HG02571 (cell line): ENCODE data around the gene DPPA3.
"Not testable (repeated sequence)": the region's sequence is repeated elsewhere in the genome, so short reads cannot be mapped to it uniquely, and the experiment has no call there.

Experiments
- ATAC-seq: cut with Tn5 transposase; IDR thresholded peaks from one replicate; pipeline ENCODE4 v1.9.1; 2021; ENCODE audit warnings: mild to moderate bottlenecking, moderate library complexity; ENCODE audit not compliant: unreplicated experiment

DPPA3 gene

DNA sequence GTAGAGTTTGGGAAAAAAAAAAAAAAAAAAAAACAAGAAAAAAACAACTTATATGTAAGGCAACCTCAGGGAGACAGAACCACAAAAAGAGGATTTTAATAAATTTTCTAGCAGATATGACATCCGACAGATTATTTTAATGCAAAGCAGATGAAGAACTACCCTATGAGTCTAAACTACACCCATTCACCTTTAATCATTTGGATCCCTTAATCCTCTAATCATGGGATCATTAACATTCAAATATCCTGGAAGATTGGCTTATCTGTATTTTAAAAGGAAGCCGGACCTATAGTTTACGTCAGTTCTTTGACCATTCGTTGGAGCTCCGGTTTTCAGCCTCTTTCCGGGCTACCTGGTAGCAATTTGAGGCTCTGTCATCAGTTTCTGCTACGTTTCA lies at the start of gene DPPA3:
DPPA3 (plus strand) TSS at position 301 of the 400 bp plus-strand sequence. CDS start 138 bp downstream, outside the sequence.
- no peak for ATAC-seq

GRCh38 chr12:7661741-7662140 lies 49.5 kb upstream of the DPPA3 start:
- ATAC-seq = no peak

GRCh38 chr12:7666595-7666994 lies 44.6 kb upstream of the DPPA3 start:
- no peak for ATAC-seq

DNA sequence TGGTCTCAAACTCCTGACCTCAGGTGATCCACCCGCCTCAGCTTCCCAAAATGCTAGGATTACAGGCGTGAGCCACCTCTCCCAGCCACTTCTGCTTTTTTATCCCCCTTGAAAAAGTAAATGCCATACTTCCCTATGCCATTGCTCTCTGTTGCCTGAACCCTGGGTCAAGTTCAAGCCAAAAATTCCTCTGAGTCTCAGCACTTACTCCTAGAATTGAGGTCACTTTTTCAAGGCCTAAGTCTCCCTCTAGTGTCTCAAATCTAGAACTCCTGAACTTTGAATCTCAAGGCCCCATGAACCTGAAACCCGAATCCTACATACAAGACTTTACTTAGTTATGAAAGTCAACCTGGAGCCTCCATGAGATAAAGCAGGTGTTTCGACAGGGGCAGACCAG lies 44.1 kb upstream of the DPPA3 start:
- no peak for ATAC-seq

- ATAC-seq = no peak
These were observed 43.1 kb upstream of the DPPA3 start for GRCh38 chr12:7668171-7668570.

DNA sequence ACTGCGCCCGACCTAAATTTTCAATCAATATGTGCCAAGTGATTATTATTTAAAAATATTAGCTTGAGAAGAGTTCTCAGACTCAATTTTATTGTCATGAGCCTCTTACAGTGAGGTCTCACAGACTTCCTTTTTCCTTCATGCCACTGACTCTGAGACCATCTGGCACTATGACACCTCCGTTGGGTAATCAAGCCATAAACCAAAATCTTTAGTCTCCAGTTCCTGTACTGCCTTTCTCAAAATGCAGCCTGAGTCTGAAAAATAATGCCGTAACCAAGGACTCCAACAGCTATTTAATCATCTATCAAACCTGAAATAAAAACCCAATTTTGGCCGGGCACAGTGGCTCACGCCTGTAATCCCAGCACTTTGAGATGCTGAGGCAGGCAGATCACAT lies 35.8 kb upstream of the DPPA3 start:
- not testable (repeated sequence) for ATAC-seq

- not testable (repeated sequence) for ATAC-seq
These were observed 33.8 kb upstream of the DPPA3 start for GRCh38 chr12:7677432-7677888.

DNA sequence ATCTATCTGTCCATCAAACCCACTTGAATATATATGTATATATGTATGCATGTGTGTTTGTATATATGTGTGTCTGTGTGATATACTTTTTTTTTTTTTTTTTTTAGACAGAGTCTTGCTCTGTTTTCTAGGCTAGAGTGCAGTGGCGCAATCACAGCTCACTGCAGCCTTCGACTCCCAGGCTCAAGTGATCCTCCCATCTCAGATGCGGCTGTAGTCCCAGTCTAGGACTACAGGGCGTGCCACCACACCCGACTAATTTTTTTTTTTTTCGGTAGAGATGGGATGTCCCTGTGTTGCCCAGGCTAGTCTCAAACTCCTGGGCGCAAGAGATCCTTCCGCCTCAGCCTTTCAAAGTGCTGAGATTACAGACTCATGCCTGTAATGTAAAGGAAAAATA lies 32.5 kb upstream of the DPPA3 start:
- ATAC-seq = no peak

DNA sequence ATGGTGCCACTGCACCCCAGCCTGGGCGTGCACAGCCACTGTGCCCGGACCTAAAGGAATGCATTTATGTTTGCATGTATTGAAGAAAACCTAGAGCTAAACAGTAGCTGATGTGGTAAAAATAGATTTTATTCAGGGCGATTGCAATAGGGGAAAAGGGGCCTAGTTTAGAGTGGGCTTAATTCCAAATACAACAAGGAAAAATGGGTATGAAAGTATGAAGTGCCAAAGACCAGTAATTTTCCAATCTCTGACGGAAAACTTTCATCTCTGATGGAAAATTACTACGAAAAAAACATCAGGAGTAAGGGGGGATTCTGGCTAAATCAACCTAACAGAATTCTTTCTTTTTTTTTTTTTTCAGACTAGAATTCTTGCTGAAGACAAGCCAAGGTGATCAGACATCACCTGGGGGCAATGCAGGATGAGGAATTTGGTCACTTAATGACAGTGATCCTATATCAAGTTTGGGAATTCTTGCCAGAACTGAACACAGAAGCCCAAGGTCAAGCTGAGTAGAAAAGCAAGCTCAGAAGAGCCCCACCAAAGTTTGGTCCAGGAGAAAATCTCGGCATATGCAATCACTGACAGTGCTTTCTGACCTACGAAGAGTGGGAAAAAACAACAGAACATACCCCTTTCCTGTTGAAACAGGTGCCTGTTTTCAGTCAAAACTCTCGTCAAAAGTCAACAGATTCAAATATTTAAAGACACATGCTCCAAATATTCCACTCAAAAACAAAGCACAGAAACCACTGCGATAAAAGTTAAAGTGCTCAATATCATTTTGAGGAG lies 31.8 kb upstream of the DPPA3 start:
- ATAC-seq = no peak

DNA sequence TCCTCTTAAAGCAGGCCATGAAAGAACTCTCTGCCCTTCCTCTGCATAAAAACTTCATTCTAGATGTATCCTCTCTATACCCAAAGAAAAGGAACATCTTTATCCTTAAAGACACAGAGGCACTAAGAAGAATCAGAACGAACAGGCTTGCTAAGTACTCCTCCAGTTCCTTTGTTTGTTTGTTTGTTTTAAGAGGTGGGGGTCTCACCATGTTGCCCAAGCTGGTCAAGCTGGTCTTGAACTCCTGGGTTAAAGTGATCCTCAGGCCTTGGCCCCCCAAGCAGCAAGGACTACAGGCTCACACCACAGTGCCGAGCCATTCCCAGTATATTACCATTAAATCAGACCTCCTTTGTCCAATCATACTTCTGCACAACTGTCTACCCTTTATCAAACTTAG lies 29.7 kb upstream of the DPPA3 start:
- ATAC-seq = no peak

DNA sequence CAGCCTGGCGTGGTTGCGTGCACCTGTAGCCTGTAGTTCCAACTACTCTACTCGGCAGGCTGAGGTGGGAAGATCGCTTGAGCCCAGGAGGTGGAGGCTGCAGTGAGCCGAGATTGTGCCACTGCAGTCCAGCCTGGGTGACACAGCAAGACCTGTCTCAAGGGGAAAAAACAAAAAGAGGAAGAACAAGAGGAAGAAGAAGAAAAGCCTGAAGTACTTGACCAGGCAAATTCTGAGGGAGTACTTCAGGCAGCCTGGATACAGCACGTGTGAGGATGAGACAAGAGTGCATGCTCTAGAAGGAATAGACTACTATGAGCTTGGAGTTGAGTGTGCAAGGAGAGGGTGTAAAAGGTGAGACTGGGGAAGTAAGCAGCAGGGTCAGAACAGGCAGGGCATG lies 17.4 kb upstream of the DPPA3 start:
- ATAC-seq = no peak

- no peak for ATAC-seq
These were observed 16.5 kb upstream of the DPPA3 start for GRCh38 chr12:7694556-7695236.

DNA sequence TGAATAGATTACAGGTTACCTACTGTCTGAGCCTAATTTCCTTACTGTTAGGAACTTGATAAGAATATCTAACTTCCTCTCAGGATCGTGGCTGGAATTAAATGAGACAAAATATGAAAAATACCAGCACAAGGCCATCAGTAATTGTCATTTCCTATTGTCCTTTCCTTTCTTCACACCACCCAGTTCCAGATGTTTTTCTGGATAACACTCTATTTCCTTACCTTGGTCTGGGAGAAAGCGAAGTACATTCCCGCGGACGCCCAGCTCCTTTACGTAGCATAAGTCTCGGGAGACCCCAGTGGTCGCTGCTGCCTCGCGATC lies 16.0 kb upstream of the DPPA3 start:
- no peak for ATAC-seq

DNA sequence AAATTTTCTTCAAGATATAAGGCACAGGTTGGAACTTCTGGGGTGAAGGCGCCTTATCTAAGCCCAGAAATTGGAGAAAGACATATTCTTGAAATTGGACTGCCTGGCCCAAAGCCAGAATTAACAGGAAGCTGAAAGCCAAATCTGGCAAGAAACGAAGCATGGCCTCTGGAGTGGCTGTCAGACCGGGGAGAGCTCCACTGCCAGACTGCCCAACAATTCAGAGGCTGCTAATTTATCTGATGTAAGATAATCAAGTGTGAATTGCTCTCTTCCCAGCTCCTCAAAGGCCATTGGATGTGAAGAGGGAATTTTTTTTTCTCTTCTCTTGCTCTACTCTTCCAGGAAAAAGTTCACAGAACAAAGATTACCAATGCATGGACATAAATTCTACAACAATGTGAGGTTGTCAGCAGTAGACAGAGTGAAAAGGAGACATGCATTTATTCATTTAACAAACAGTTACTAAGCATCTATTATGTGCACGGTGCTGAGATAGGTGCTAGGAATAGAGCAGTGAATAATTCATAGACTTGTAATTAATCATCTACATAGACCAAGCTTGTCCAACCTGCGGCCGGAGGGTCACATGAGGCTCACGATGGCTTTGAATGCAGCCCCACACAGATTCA lies 15.6 kb upstream of the DPPA3 start, which contains the start of gene GDF3:
GDF3 (minus strand) TSS at position 210 of the 632 bp plus-strand sequence; CDS start at position 163, 47 bp downstream.
- no peak for ATAC-seq

- no peak for ATAC-seq
These were observed 5.4 kb upstream of the DPPA3 start for GRCh38 chr12:7705846-7706245.

- ATAC-seq = no peak
These were observed 1.1 kb upstream of the DPPA3 start for GRCh38 chr12:7709969-7710675.

DNA sequence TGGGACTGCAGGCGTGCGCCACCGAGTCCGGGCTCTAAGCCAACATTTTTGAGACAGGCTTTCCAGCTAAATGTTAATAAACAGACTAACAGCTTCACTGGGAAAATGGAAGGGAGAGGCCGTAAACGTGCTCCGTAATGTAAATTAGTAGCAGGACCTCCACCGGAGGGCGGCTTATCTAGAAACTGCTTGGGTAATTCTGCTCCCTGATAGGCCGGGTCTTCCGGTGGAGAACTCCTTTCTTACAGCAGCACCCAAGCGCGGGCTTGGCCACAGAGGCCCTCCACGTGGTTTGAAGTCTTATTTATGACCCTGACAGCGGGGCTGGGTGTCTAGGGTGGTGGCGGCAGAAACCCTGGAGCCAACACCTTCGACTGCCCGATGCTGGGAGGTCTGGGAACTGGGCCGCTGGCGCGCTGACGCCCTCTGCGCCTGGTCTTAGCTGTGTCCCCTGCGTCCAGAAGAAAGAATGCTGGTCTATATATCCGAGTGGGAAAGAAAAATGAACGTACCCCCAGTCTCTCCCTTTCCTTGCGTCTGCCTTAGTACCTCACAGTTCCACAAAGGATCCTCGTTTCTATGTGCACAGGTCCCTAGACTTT lies 1.7 kb downstream of the DPPA3 start:
- ATAC-seq = no peak

GRCh38 chr12:7716381-7716780 lies 5.1 kb downstream of the DPPA3 start:
- no peak for ATAC-seq

GRCh38 chr12:7719946-7720730 lies 8.9 kb downstream of the DPPA3 start:
- ATAC-seq = no peak

- ATAC-seq = no peak
These were observed 12.7 kb downstream of the DPPA3 start for GRCh38 chr12:7723926-7724325.
